Heart left ventricle (tissue), 13 donors: ENCODE measurements around the gene TENM3.

Experiments used
- CTCF ChIP-seq, 12 donors: fragments of 200-600 bp; sonication (generic) in 4 of 12; IDR thresholded peaks; one replicate each; pipeline versions ENCODE4 v1.5.0 to v1.8.0; 2018 to 2022; ENCODE audit warnings: antibody characterized with exemption in 12 of 12, mild to moderate bottlenecking in 5 of 12
- POLR2A ChIP-seq, 2 donors: fragments of 450-650 bp; IDR thresholded peaks; one replicate each; pipeline ENCODE4 v1.6.1; 2017; ENCODE audit warnings: antibody characterized with exemption in 2 of 2, mild to moderate bottlenecking in 2 of 2, moderate library complexity in 2 of 2
- donor health status: ischemic (EF 13 %, LVEDD 7.1; RV severe dilation, severe dysfunction).
- donor health status: DM: no; HTN: yes; CAD: no.
- donor health status: DM: no; HTN: no; CAD: no.
- donor health status: ischemic (EF 25% LVEDD 6.9; RV normal size, moderate dysfunction).
- donor health status: ischemic (EF 25% LVEDD 5.7; RV mildly dilated, moderate dysfunction).
- donor health status: ischemic (EF 35%, LVEDD 5.7; RV mildly dilated, moderate dysfunction).
- donor health status: nonischemic (EF 11% LVEDD 7.7; RV severe dilation, severe dysfunction).
- donor health status: DM: yes; HTN: yes; CAD: no.
- donor health status: PGD.
- donor health status: ischemic (EF 29% LVEDD 5.4; RV normal size, mild dysfunction).
- donor health status: nonischemic (EF 23%, LVEDD 6.1; RV moderate dilation, normal function).

DNA sequence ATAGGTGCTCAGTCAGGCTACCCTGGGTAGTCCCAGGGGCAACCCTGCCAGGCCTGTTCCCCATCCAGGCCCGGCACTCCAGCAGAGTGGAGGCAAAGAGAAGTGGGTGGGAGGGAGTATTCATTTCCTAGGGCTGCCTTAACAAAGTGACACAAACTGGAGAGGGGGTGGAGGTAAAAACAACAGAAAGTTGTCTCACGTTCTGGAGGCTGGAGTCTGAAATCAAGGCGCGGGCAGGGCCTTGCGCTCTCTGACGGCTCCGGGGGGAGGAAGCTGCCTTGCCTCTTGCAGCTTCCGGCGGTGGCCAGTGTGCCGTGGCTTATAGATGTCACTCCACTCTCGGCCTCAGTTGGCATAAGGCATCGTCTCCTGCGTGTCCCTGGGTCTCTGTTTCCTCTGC is 583.2 kb downstream of the TENM3 start:
- no peak for TF ChIP-seq CTCF (IDR thresholded peaks at IDR 0.05)
- no peak for TF ChIP-seq POLR2A (IDR thresholded peaks at IDR 0.05)
